Colonic mucosa (tissue), 4 donors: ENCODE data around the gene SUMF1. TPM values are rescaled to one million over a fixed set of nuclear protein-coding genes. Genes with fewer than 3 reads are reported as not detected.

ENCODE experiments used
- DNase-seq: peaks from one replicate; pipeline ENCODE4 v3.0.0-alpha.2; 2020
- H3K27ac ChIP-seq: fragments of 200-600 bp; one replicate; pipeline ENCODE4 v1.8.0; 2021
- H3K27me3 ChIP-seq: fragments of 200-600 bp; one replicate; pipeline ENCODE4 v1.8.0; 2021
- H3K36me3 ChIP-seq: fragments of 200-600 bp; one replicate; pipeline ENCODE4 v1.8.0; 2021
- H3K4me1 ChIP-seq: fragments of 200-600 bp; one replicate; pipeline ENCODE4 v1.8.0; 2021; ENCODE audit warnings: mild to moderate bottlenecking
- H3K4me3 ChIP-seq: fragments of 200-600 bp; one replicate; pipeline ENCODE4 v1.8.0; 2021
- H3K9ac ChIP-seq, 2 donors: one replicate each; pipeline ENCODE4 v1.7.0; 2013; ENCODE audit warnings: control low read depth in 2 of 2, low read depth in 2 of 2, low read length in 2 of 2
- H3K9me3 ChIP-seq: fragments of 200-600 bp; one replicate; pipeline ENCODE4 v1.8.0; 2021
- intact Hi-C: fragments of 100-400 bp; cut with DNase I; formaldehyde crosslinking; loops from one replicate; pipeline ENCODE4 v1.14.1; 2022
- total RNA-seq, 2 donors: library from RNA; stranded (reverse); fragmentation: NEBNext Ultra II Directional in 1 of 2; extraction: Animal tissue kit (Norgen Biotek cat#: 25700) in 1 of 2; gene quantifications; one replicate each; pipeline ENCODE4 v1.2.1, GENCODE V29; 2021
- TF ChIP-seq, protein P1 (sequence below): fragments of 200-600 bp; IDR thresholded peaks from one replicate; pipeline ENCODE4 v1.8.0; 2022; ENCODE audit warnings: antibody characterized with exemption, mild to moderate bottlenecking
- donor health status: healthy.
- donor health status: DM: no; HTN: no; CAD: no.
- donor health status: DM: no; HTN: no; CAD: no.

Gene SUMF1
- total RNA-seq, 2 donors from 2014 or later, result 37.6 to 43.9 TPM

GRCh38 chr3:4506559-4507023 is 39.5 kb upstream of the SUMF1 start:
- H3K4me1 ChIP-seq, result peaks cover 7% of the 10 kb centered on the region
- H3K9ac ChIP-seq, result no peak overlapping the region
- H3K36me3 ChIP-seq, result no peaks in the 10 kb centered on the region
- intact Hi-C loops, result no loop called here
- no peaks in the 10 kb centered on the region for H3K9me3 ChIP-seq
- TF ChIP-seq, protein P1, sequence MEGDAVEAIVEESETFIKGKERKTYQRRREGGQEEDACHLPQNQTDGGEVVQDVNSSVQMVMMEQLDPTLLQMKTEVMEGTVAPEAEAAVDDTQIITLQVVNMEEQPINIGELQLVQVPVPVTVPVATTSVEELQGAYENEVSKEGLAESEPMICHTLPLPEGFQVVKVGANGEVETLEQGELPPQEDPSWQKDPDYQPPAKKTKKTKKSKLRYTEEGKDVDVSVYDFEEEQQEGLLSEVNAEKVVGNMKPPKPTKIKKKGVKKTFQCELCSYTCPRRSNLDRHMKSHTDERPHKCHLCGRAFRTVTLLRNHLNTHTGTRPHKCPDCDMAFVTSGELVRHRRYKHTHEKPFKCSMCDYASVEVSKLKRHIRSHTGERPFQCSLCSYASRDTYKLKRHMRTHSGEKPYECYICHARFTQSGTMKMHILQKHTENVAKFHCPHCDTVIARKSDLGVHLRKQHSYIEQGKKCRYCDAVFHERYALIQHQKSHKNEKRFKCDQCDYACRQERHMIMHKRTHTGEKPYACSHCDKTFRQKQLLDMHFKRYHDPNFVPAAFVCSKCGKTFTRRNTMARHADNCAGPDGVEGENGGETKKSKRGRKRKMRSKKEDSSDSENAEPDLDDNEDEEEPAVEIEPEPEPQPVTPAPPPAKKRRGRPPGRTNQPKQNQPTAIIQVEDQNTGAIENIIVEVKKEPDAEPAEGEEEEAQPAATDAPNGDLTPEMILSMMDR, result no peak
- H3K27ac ChIP-seq, result no peak overlapping the region
- H3K4me3 ChIP-seq, result no peak overlapping the region
- DNase-seq, result no peak
- no peaks in the 10 kb centered on the region for H3K27me3 ChIP-seq

GRCh38 chr3:4505688-4506558 is 38.9 kb upstream of the SUMF1 start:
- DNase-seq, result no peak
- Histone ChIP-seq H3K27ac (no peak overlapping the region), H3K9me3 (no peaks in the 10 kb centered on the region), H3K4me3 (no peak overlapping the region), H3K4me1 (peaks cover 7% of the 10 kb centered on the region), H3K9ac (no peak overlapping the region), H3K36me3 (no peaks in the 10 kb centered on the region), H3K27me3 (no peaks in the 10 kb centered on the region)
- TF ChIP-seq, protein P1, result no peak
- intact Hi-C loops, result no loop called here

DNA sequence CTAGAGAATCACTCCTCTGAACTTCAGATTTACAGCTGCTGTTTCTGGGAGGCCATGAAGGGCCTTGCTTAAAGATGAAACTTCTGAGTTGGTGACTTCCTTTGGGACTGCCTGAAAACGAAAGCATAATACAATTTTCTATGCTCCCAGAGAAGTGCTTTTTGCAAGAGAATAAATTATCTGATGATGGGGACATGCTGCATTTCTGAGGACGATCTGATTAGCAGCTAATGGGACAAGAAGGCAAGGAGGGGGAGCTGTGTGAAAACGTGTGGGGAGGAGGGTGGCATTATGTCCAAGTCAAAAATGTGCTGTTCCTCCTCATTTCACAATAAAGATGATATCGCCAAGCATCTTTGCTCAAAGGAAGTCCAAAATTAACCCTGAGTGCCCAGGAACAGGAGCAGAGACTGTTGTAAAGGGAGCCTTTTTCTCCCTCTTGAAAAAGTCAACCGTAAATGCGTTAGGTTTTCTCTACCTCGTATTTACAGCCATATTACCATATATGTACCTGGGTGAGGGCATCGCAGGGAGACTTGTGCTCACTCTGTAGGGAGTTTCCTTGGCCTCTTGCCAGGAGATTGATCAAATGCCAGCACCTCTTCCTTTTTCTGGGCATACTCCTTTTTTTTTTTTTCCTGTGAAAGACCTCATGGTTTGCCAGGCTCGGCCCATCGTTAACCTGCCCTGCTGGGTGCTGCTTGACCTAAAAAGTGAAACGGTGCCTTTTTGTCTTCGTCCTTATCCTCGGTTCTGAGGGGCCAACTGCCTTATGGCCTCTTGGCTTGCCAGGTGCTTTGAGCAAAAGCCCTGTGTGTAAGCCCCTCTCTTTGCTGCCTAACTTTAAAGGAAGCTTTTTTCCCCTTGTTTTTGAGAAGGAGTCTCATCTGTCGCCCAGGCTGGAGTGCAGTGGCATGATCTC is 37.5 kb upstream of the SUMF1 start:
- Histone ChIP-seq H3K36me3 (no peaks in the 10 kb centered on the region), H3K9ac (peak overlapping the region in 1 of 2 donors; percentile 4), H3K27me3 (no peaks in the 10 kb centered on the region), H3K27ac (peak overlapping the region; percentile 60), H3K4me1 (peaks cover 7% of the 10 kb centered on the region), H3K4me3 (no peak overlapping the region), H3K9me3 (no peaks in the 10 kb centered on the region)
- TF ChIP-seq, protein P1, result no peak
- DNase-seq, result peak; percentile 83
- intact Hi-C loops, result no loop called here

- H3K9ac ChIP-seq, result no peak overlapping the region
- no peaks in the 10 kb centered on the region for H3K9me3 ChIP-seq
- H3K4me1 ChIP-seq, result peaks cover 7% of the 10 kb centered on the region
- H3K27ac ChIP-seq, result no peak overlapping the region
- H3K4me3 ChIP-seq, result no peak overlapping the region
- TF ChIP-seq, protein P1, result no peak
- intact Hi-C loops, result no loop called here
- DNase-seq, result no peak
- H3K36me3 ChIP-seq, result no peaks in the 10 kb centered on the region
- no peaks in the 10 kb centered on the region for H3K27me3 ChIP-seq
Measured at GRCh38 chr3:4503050-4503449, 36.0 kb upstream of the SUMF1 start.

GRCh38 chr3:4501927-4502326 is 34.9 kb upstream of the SUMF1 start:
- Histone ChIP-seq H3K9ac (no peak overlapping the region), H3K4me1 (peaks cover 7% of the 10 kb centered on the region)
- DNase-seq, result peak; percentile 34

More at GRCh38 chr3:4501927-4502326, 34.9 kb upstream of the SUMF1 start:
- Histone ChIP-seq H3K9me3 (no peaks in the 10 kb centered on the region), H3K4me3 (no peak overlapping the region), H3K36me3 (no peaks in the 10 kb centered on the region), H3K27ac (peak overlapping the region; percentile 29), H3K27me3 (no peaks in the 10 kb centered on the region)
- TF ChIP-seq, protein P1, result no peak
- intact Hi-C loops, result no loop called here
